NCI-H1417 treated with DMSO at 0.1 percent for 48 hours (cell line): Measurements from ENCODE around the gene LCE6A.

ENCODE experiments used
- DNase-seq: peaks from one replicate; lab custom pipeline; 2025; lab: John Stamatoyannopoulos, UW

Gene LCE6A

GRCh38 chr1:152876827-152877226 is 34.2 kb downstream of the LCE6A start:
- no peak for DNase-seq

GRCh38 chr1:152878042-152878441 is 35.4 kb downstream of the LCE6A start, which contains the start of gene SMCP:
SMCP (plus strand) TSS chr1:152878322; CDS start chr1:152884423, 6,101 bp downstream.
- no peak for DNase-seq

- no peak for DNase-seq
Observed at GRCh38 chr1:152879559-152880198, 37.0 kb downstream of the LCE6A start.

- no peak for DNase-seq
Observed at GRCh38 chr1:152880316-152880715, 37.7 kb downstream of the LCE6A start.

GRCh38 chr1:152880907-152881306 is 38.3 kb downstream of the LCE6A start:
- no peak for DNase-seq

- DNase-seq: no peak
Observed at GRCh38 chr1:152884085-152884484, 41.4 kb downstream of the LCE6A start.

- no peak for DNase-seq
Observed at GRCh38 chr1:152884506-152884905, 41.9 kb downstream of the LCE6A start.

- DNase-seq: no peak
Observed at GRCh38 chr1:152884966-152885624, 42.4 kb downstream of the LCE6A start.

- no peak for DNase-seq
Observed at GRCh38 chr1:152886085-152886484, 43.4 kb downstream of the LCE6A start.

- no peak for DNase-seq
Observed at GRCh38 chr1:152886758-152887409, 44.2 kb downstream of the LCE6A start.

- DNase-seq: no peak
Observed at GRCh38 chr1:152888126-152888525, 45.5 kb downstream of the LCE6A start.
